ENCODE results near the gene SH2D3A.

GRCh38 chr19:6754136-6754535 lies 13.1 kb downstream of the SH2D3A start:
- TF ChIP-seq CTCF (IDR thresholded peaks at IDR 0.05; ENCODE audit: extremely low read depth in 1 of 2, insufficient read depth in 1 of 2, low read depth in 1 of 2, low read length in 2 of 2) (no peak), POLR2A (IDR thresholded peaks at IDR 0.05; ENCODE audit: low read depth, low read length) (no peak), JUN (IDR thresholded peaks at IDR 0.05; ENCODE audit: borderline replicate concordance, insufficient read depth, insufficient read length, low read depth) (no peak), EZH2 (IDR thresholded peaks at IDR 0.05; ENCODE audit: borderline replicate concordance, low read depth, low read length, severe bottlenecking) (no peak), MAX (IDR thresholded peaks at IDR 0.05; ENCODE audit: insufficient read depth, insufficient read length) (no peak), POLR2AphosphoS5 (IDR thresholded peaks at IDR 0.05; ENCODE audit: insufficient read depth, low read depth, low read length) (no peak), FOS (IDR thresholded peaks at IDR 0.05; ENCODE audit: borderline replicate concordance, insufficient read depth, low read length) (no peak), GATA2 (IDR thresholded peaks at IDR 0.05; ENCODE audit: insufficient read depth, insufficient read length, low read depth, low read length) (no peak), MYC (IDR thresholded peaks at IDR 0.05; ENCODE audit: low read depth, low read length) (no peak)
